BE2C (cell line): Measurements from ENCODE around the gene PLEKHG5.

Source experiments
- DNase-seq: peaks from one replicate; pipeline ENCODE4 v3.0.0-alpha.2; 2020
- H3K27me3 ChIP-seq: fragments of 250-450 bp; sonication (Bioruptor Pico); 2 replicates; pipeline ENCODE4 v1.5.1; 2020; ENCODE audit warnings: mild to moderate bottlenecking
- H3K36me3 ChIP-seq: fragments of 250-450 bp; sonication (Bioruptor Pico); 2 replicates; pipeline ENCODE4 v1.5.1; 2020; ENCODE audit warnings: mild to moderate bottlenecking
- H3K4me1 ChIP-seq: fragments of 250-450 bp; sonication (Bioruptor Pico); 2 replicates; pipeline ENCODE4 v1.5.1; 2020
- H3K4me3 ChIP-seq: 2 replicates; pipeline ENCODE4 v1.5.1; 2011; ENCODE audit warnings: low read depth, low read length
- H3K9me3 ChIP-seq: fragments of 250-450 bp; sonication (Bioruptor Pico); 2 replicates; pipeline ENCODE4 v1.5.1; 2020
- CTCF ChIP-seq: IDR thresholded peaks from 2 replicates; pipeline ENCODE4 v1.5.1; 2012; ENCODE audit warnings: mild to moderate bottlenecking, low read depth, low read length

Gene PLEKHG5

GRCh38 chr1:6420454-6421042 lies 70.9 kb downstream of the PLEKHG5 start:
- no peak for DNase-seq
- peaks cover 74% of the 10 kb centered on the region for H3K27me3 ChIP-seq
- TF ChIP-seq CTCF = no peak
- no peaks in the 10 kb centered on the region for H3K9me3 ChIP-seq
- no peaks in the 10 kb centered on the region for H3K36me3 ChIP-seq
- no peaks in the 10 kb centered on the region for H3K4me1 ChIP-seq
- H3K4me3 ChIP-seq = no peak overlapping the region

DNA sequence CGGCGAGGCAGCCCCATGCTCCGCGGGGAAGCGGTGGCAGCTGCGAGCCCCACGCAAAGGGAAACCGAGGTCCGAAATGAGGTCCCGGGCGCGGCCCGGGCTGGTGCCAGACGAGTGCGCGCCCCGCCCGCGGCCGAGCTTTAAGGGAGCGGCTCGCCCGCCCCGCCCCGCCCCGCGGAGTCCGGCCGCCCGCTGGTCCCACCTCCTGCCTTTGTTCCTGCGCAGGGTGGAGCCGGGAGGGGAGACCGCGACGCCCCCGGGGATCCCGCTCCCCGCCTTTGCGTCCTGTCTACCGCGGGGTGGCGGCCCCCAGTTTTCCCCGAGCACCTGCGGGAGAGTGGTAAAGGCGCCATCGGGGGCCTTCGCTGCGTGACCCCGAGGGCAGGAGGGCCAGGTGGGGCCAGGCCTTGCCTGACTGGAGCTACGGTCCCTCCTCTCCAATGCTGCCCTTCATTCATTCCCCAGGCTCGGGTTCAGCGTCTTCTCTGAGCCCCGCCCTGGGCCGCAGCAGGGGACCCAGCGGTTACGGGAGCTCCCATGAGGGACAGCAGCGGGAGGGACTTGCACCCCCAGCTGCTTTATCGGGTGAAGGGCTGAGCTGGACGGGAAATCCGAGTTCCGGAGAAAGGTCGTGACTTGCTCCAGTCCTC lies 71.5 kb downstream of the PLEKHG5 start, which contains the start of gene HES2:
HES2 (minus strand) TSS at position 116 of the 650 bp plus-strand sequence; CDS start at position 17, 99 bp downstream.
- H3K4me3 ChIP-seq = no peak within 1 kb of the TSS
- H3K4me1 ChIP-seq = no peaks in the 10 kb centered on the region
- DNase-seq = no peak
- H3K36me3 ChIP-seq = no peaks in the 10 kb centered on the region
- no peak for TF ChIP-seq CTCF
- H3K9me3 ChIP-seq = no peaks in the 10 kb centered on the region
- peaks cover 74% of the 10 kb centered on the region for H3K27me3 ChIP-seq

DNA sequence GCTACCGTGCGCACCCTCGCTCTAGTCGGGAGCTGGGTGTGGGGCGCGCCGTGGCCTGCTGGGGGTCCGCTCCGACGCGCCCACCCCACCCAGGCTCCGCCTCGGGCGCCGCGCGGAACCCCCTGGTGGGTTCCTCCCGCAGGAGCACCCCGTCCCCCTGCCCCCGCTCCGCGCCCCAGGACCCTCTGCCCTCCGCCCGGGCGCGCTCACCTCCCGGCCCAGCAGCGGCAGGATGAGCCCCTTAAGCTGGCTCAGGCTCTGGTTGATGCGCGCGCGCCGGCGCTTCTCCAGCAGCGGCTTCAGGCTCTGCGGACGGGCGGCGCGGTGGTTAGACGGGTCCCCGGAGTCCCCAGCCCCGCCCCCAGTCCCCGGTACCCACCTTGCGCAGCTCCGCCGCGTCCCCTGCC lies 72.1 kb downstream of the PLEKHG5 start:
- H3K4me1 ChIP-seq = no peaks in the 10 kb centered on the region
- H3K9me3 ChIP-seq = no peaks in the 10 kb centered on the region
- H3K4me3 ChIP-seq = no peak overlapping the region
- TF ChIP-seq CTCF = no peak
- peaks cover 75% of the 10 kb centered on the region for H3K27me3 ChIP-seq
- H3K36me3 ChIP-seq = no peaks in the 10 kb centered on the region
- DNase-seq = no peak

- no peaks in the 10 kb centered on the region for H3K36me3 ChIP-seq
- no peaks in the 10 kb centered on the region for H3K4me1 ChIP-seq
- no peak for TF ChIP-seq CTCF
- no peak overlapping the region for H3K4me3 ChIP-seq
- H3K9me3 ChIP-seq = no peaks in the 10 kb centered on the region
- DNase-seq = no peak
- H3K27me3 ChIP-seq = peaks cover 71% of the 10 kb centered on the region
These were observed 72.6 kb downstream of the PLEKHG5 start for GRCh38 chr1:6418668-6419396.

DNA sequence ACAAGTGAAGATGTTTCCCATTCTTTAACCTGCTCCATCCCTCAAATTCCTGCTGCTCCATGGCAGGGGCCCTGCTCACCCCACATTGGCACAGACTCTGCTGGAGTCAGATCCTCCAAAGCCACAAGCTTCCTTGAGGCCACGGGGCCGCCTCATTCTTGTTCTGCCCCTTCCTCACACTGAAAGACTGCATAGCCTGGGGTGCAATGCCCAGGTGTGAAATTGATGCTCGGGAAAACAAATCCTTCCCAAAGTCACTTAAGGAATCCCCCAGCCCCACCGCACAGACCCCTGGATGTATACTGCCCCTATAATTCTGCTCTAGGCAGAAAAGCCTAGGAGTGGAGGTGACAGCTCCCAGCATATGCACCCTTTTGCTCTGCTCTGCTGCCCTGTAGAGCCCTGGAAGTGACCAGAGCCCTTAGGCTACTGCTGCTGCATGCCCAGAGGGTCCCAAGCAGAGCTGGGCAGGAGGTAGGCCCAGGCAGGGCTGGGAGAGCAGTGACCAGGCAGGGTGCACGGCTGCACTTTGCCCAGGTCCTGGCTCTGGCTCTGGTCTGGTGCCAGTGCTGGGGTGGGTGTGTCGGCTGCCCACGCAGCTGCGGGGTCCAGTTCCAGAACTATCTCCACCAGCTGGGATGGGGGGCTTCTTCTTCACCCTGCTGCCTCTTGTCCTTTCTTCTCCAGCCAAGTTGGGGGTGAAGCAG lies 73.4 kb downstream of the PLEKHG5 start:
- DNase-seq = no peak
- Histone ChIP-seq H3K4me1 (no peaks in the 10 kb centered on the region), H3K4me3 (no peak overlapping the region), H3K36me3 (no peaks in the 10 kb centered on the region), H3K9me3 (no peaks in the 10 kb centered on the region), H3K27me3 (peaks cover 65% of the 10 kb centered on the region)
- no peak for TF ChIP-seq CTCF
